Stimulated activated CD4-positive, alpha-beta T cell treated with anti-CD3 and anti-CD28 coated beads, Interleukin-4, amount 100 ng/mL, for 4 hours (primary cell): ENCODE results near the gene COPS7A.
"Not testable (repeated sequence)": the region's sequence is repeated elsewhere in the genome, so short reads cannot be mapped to it uniquely, and the experiment has no call there.

Experiments used
- DNase-seq, 2 experiments: peaks; one replicate each; pipeline ENCODE4 v3.0.0-alpha.2; 2020

The COPS7A gene

GRCh38 chr12:6701078-6701768 is 22.6 kb upstream of the COPS7A start:
- DNase-seq, result no peak

GRCh38 chr12:6703631-6704030 is 20.2 kb upstream of the COPS7A start:
- no peak for DNase-seq

- DNase-seq, result not testable (repeated sequence)
Measured at GRCh38 chr12:6708351-6708750, 15.5 kb upstream of the COPS7A start.

- no peak for DNase-seq
Measured at GRCh38 chr12:6708960-6709394, 14.9 kb upstream of the COPS7A start.

- not testable (repeated sequence) for DNase-seq
Measured at GRCh38 chr12:6716031-6716873, 7.6 kb upstream of the COPS7A start.

GRCh38 chr12:6716874-6717437 is 6.9 kb upstream of the COPS7A start:
- DNase-seq, result no peak

GRCh38 chr12:6722863-6723262 is 983 bp upstream of the COPS7A start:
- no peak for DNase-seq

- peak in 1 of 2 experiments; percentile 10 for DNase-seq
Measured at GRCh38 chr12:6724409-6724797, 557 bp downstream of the COPS7A start.

- DNase-seq, result no peak
Measured at GRCh38 chr12:6725350-6725749, 1.5 kb downstream of the COPS7A start.

- DNase-seq, result no peak
Measured at GRCh38 chr12:6729186-6729585, 5.3 kb downstream of the COPS7A start.

GRCh38 chr12:6730169-6730568 is 6.3 kb downstream of the COPS7A start:
- DNase-seq, result no peak

- no peak for DNase-seq
Measured at GRCh38 chr12:6734506-6735387, 10.9 kb downstream of the COPS7A start.

GRCh38 chr12:6735448-6736191 is 11.8 kb downstream of the COPS7A start:
- peak; percentile 19 to 29 for DNase-seq

GRCh38 chr12:6736754-6737153 is 12.9 kb downstream of the COPS7A start:
- DNase-seq, result no peak

- not testable (repeated sequence) for DNase-seq
Measured at GRCh38 chr12:6742080-6742479, 18.2 kb downstream of the COPS7A start.

GRCh38 chr12:6742834-6743233 is 19.0 kb downstream of the COPS7A start:
- DNase-seq, result no peak

GRCh38 chr12:6743300-6743699 is 19.5 kb downstream of the COPS7A start:
- DNase-seq, result not testable (repeated sequence)

GRCh38 chr12:6745741-6746525 is 22.1 kb downstream of the COPS7A start:
- peak in 1 of 2 experiments; percentile 19 for DNase-seq

GRCh38 chr12:6747216-6747615 is 23.4 kb downstream of the COPS7A start:
- no peak for DNase-seq

GRCh38 chr12:6748761-6749160 is 24.9 kb downstream of the COPS7A start:
- no peak for DNase-seq

GRCh38 chr12:6750506-6750905 is 26.7 kb downstream of the COPS7A start:
- no peak for DNase-seq
